GM10847 (cell line): ENCODE measurements around the gene ADD3.

Experiments
- POLR2A ChIP-seq: IDR thresholded peaks from 2 replicates; pipeline ENCODE4 v1.6.1; 2011; ENCODE audit not compliant: insufficient read length; ENCODE audit errors: extremely low read depth

ADD3 gene

DNA sequence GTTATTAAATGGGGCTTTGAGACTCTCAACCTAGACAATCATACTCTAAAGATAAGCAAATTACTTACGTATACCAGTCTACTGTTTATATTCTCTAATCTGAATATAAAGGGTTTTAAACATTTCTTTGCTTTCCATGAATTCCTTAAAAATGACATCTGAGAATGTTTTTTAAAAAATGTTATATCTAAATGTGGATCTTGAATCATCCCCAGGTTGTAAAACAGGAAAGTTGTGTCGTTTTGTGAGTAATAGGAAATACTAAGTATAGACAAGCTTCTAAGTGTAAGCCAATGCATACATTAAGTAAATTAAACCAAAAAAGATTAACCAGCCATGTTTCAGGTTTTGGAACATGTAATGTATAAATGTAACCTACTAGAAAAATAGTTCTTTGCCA is 26.8 kb downstream of the ADD3 start:
- TF ChIP-seq POLR2A = no peak

DNA sequence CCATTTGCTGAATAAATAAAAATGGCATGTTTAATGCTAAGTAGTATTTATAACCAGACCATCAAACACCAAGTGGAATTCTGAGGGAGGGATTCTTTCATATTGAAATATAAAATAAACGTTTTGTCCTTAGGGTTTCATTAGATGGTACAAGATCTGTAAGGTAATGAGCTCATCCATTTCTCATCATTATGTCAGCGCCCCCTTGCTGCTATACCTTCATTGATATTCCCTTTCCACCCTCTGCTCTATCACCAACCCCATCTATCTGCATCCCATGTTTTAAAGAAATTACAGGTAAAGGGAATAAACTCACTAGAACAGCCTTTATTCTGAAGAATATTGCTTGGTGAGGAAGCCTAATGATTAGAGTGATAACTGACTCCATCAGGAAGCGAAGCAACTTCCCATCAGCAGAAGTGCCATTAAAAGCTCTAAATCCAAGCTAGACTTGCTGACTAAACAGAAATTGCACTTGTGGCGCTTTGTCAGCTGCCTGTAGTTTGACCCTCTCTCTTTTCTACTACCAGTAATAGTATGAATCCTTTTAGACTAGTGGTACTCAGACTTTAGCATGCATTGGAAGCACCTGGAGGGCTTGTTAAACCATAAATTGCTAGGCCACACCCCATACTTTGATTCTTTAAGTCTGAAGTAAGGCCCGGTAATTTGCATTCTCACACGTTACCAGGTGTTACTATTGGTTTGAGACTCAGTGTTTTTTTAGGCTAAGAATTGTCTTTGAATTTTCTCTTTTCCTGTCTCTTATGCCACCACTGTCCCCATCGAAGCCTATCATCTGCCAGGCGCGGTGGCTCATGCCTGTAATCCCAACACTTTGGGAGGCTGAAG is 27.5 kb downstream of the ADD3 start:
- no peak for TF ChIP-seq POLR2A

DNA sequence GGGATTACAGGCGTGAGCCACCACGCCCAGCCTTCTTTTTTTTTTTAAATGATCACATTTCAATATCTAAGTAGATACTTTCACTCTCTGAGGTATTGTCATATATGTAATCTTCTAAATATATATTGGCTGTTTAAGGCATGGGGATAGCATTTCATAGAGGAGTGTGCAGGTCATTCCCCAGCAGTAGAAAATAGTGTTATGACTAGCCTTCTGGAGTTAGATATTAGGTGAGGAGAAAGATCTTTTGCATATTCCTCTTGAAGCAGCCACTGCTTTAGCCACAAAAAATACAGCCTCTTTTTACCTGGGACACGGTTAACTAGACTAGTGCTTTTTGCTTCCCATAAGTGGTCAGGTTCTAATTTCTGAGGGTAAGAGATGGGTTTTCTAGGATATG is 28.9 kb downstream of the ADD3 start:
- no peak for TF ChIP-seq POLR2A

DNA sequence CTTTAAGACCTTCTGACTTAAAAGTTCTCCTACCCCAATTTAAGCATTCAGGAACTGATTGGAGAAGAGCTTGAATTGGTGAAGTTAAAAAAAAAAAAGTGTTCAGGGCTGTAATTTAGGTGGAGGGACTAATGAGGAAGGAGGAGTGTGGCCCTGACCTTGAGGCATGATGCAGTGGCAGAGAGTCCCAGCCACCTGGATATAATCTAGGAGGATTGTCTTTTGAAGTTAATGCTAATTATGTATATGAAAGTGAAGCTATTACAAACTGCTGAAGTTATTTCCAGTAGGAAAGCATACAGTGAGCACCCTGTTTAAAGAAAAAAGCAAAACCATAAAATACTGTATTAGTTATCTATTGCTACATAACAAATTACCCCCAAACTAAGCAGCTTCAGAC is 31.5 kb downstream of the ADD3 start:
- no peak for TF ChIP-seq POLR2A

DNA sequence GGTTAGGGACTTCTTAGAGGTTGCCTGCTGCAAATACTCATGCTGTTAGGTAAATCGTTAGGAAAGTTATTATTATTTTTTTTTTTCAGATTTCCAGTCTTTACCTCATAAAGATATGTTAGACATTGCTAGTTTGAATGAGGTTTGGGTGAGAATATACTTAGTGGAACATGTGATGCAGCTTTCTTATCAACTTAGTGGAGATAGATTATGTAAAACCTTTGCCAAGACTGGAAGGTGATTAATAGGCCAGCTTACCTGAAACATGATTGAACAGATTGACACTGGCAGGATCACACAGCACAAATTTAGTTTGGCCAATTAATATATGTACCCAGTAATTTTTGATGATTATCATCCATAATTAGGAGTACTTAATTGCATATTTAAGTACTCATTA is 32.3 kb downstream of the ADD3 start:
- no peak for TF ChIP-seq POLR2A

DNA sequence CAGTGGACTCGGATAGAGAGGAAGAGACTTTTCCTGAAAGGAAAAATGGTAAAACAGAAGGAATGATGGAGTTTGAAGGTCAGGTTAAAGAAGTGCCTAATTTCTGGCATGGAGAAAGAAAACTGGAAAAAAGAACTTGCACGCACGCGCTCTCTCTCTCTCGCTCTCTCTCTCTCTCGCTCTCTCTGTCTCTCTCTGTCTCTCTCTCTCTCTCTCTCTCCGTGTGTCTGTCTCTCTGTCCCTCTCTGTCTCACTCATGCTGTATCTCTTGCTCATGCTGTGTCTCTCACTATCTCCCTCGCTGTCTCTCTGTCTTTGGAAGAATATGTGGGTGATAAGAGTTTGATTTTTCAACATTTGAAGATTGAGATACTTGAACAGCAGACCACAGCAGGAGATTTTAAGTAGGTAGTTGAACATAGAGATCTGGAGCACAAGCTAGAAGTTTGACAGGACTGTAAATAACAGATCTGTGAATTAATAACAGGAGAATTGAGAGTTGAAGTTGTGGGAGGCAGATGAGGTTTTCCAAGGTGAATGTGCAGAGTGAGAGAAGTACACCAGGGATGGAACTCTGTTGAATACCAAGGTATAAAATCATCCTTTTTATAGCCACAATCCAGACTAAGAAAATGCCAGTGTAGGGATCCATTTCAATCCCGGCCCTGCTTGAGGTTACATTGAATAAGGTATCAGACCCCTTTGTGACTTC is 33.1 kb downstream of the ADD3 start:
- no peak for TF ChIP-seq POLR2A

DNA sequence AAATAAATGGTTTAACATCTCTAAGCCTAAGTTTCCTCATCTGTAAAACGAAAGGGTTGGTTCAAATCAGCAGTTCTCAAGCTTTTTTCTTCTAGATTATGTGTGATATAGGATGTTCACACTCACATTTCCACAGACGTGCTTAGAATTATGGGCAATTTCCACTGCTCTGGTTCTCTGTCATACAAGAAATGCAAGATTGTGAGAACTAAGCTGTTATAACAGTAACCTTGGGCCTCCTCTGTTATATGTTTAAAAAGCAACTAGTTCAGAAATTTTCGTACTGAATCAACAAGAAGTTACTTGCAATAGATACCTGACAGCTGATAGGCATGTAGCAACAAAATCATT is 33.7 kb downstream of the ADD3 start:
- TF ChIP-seq POLR2A = no peak

DNA sequence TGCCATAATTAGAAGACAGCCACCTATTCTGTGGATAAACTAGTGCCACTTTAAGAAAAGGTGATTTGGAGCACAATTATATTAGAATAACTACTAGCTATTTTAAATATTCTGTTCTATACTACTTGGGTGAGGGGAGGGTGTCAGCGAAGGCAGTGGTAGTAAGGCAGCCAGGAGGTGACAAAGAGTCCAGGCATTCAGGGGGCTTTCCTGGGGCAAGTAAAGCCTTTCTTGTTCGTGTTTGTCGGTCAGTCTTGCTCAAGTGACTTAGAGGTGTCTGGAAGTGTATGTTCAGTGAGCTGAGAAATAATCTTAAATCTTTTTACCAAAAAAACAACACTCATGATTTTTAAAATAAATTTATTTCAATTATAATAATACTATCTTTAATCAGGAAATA is 34.4 kb downstream of the ADD3 start:
- no peak for TF ChIP-seq POLR2A

DNA sequence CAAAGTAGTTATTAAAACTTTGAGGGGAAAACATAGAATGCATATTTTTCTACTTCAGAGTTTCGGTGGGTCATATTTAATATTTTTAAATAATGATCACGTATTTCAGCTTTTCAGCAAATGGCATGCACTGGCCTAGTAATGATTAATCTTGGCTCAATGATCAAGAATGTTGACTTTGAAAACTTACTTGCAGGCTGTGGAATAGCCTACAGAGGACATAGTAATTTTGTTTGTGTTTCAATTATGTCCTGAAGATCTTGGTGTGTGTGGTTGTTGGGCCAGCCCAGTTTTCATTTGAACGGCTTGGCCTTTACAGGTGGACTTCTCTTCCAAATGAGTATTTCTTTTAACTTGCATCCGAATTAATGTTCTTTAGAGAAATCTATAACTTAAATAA is 35.1 kb downstream of the ADD3 start:
- no peak for TF ChIP-seq POLR2A

DNA sequence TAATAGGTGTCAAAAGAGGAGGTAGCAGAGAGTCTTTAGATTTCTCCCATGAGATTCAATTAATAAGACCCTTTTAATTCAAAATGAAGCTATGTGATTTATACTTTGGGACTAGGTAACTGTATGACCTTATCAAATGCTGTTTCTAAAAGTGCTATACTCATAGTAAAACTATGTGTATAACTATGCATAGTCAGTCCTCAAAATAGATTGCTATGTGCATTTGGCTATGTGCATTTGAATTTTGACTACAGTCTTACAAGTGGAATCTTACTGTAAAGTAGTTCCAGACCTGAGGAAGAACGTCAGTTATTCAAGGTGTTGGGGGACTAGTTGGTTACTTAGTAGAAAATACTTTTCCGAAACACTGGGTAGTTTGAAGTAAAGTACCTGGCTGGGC is 36.9 kb downstream of the ADD3 start:
- no peak for TF ChIP-seq POLR2A

DNA sequence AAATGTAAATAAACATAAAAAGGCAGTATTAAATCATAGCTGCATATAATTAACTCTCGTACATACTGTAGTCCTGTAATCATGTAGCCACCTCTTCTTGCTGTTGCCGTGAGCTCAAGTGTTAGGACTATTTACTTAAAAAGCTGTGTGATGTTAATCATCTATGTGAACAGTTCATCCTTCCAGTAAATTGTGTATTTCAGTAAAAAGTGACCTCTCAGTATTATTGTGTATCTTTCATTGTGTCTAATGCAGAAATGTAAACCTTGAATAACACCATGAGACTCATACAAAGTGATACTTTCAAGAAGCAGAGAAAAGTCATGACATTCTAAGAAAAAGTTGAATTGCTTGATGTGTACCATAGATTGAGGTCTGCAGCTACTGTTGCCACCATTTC is 38.0 kb downstream of the ADD3 start:
- TF ChIP-seq POLR2A = no peak

DNA sequence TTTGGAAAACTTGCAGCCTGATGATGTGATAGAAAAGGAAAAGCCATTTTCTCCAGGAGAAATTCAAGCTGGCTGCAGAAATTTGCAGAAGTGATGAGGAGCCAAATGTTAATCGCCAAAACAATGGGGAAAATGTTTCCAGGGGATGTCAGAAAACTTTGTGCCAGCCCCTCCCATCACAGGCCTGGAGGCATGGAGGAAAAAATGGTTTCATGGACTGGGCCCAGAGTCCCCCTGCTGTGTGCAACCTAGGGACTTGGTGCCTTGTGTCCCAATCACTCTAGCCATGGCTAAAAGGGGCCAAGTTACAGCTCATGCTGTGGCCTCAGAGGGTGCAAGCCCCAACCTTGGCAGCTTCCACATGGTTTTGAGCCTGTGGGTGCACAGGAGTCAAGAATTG is 41.0 kb downstream of the ADD3 start:
- no peak for TF ChIP-seq POLR2A

DNA sequence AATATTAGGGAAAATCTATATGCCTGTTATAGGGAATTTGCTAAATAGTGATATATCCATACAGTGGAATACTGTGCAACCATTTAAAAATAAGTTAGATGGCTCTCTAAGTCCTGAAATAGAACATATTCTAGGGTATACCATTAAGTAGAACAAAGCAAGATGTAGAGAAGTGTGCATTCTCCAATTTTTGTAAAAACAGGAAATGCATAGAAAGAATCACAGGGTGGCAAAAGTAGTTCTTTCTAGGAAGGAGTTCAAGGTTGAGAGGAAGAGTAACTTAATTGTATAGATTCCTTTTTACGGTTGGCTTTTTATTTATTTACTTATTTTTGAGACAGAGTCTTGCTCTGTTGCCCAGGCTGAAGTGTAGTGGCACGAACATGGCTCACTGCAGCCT is 43.7 kb downstream of the ADD3 start:
- no peak for TF ChIP-seq POLR2A

DNA sequence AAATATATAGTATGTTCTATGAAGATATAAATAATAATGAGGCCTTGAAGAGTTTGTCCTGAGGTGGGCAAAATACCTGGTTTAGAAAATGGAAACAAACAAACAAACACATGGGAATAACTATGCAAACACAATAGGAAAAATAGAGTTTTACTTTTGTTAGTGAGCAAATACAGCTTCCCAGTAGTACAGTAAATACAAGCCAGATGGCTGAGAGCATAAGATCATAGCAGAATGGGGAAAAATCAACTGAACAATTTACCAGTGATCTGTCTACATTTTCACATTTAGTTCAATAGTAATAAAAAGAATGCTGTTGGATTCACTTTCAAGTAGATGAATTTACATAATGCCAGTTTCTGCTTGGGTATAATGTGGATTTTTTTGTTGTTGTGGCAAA is 45.1 kb downstream of the ADD3 start:
- no peak for TF ChIP-seq POLR2A

DNA sequence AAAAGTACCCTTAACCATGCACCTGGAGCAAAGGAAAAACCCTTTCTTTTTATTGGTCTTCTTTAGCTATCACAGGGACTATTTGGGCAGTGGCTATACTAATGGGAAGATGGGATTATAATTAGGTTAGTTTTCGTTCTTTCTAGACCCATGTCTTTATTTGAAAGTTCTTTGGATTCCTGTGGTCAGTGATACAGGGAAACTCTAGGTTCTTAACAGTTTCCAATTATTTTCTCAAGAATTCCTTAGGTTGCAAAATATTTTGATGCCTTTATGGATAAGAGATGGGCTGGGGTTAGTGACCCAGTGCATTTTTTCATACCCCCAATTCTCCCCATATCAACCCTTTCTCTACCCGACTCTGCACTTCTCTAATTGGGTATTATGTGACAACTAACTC is 49.0 kb downstream of the ADD3 start:
- TF ChIP-seq POLR2A = no peak

DNA sequence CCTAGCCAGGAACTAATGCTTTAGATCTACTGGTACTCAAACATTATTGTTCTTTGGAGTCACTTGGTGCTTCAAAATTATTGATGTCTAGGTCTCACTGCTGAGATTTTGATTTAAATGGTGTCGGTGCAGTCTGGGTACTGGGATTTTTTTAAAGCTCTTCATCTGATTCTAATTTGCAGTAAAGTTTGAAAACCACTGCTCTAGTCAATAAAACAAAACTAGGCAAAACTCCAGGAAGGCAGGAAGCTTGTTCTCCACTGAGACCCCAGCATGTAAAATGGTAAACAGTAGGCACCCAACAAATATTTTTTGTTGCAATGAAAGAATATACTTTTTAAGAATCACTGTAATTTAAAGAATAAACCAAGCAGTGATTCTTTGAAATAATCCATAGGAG is 49.7 kb downstream of the ADD3 start:
- no peak for TF ChIP-seq POLR2A

DNA sequence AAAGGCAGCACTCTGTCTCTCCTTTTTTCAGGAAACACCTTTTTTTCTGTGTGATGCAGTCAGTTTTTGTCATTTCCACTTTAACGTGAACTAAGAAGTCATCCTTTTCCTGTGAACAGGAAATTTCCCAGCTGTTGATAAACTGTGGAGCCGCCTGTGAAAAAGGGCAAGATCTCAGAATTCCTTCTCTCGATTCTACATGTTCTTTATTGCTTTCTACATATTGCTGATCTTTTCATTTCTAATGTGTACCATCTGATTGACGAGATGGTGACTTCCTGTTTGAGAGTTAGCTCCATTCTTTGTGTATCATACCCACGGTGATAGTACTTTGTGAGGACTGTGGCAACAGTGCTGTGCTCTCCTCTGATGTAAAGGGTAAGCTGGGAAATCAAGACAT is 50.4 kb downstream of the ADD3 start:
- TF ChIP-seq POLR2A = no peak
